ENCODE results near the gene METAP1D. TPM values are rescaled to one million over a fixed set of nuclear protein-coding genes. Genes with fewer than 3 reads are reported as not detected.

The METAP1D gene
- total RNA-seq, 1 experiment from 2014 or later: 4.7 TPM

DNA sequence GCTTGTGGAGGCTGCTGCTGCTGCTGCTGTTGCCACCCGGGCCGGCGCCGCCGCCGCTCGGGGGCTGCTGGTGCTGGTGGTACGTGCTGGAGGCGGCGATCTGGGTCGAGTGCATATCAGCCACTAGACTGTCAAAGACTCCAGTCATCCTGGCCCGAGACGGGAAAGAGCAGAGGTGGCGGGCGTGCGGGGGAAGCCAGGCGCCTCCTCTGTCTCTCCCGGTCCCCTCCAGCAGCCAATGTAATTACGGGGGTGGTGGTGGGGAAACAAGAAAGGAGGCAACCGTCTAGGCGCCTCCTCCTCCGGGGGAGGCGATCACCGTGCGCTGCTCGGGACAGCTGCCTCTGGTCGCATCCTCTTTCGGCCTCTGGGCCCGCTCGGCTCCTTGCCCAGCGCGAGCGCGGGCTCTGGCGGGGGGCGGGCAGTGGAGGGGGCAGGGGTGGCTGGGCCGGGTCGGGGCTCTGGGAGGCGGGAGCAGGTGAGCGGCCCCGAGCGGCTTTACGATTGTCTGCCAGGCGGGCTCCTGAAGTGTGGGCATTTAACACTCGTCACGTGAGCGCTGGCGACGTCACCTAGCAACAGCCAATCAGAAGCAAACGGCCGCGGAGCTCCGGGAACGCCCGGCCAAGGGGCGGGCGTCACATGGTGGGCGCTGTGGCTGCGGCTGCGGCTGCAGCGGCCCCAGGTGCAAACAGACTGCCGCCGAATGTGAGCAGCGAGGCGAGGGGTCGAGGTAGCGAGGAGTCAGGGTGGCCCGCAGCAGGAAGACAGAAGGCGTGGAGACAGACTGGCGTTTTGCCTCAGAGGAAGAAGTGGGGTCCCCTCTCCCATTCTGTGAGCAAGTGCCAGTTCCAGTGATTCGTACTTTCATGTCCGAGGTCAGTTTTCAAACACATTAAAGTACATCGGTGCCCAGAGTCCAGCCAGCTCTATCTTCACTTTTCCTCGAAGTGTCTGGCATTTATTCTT, 102.9 kb downstream of the METAP1D start, which contains the start of gene DLX2 (continued):
- TF ChIP-seq, protein P1, sequence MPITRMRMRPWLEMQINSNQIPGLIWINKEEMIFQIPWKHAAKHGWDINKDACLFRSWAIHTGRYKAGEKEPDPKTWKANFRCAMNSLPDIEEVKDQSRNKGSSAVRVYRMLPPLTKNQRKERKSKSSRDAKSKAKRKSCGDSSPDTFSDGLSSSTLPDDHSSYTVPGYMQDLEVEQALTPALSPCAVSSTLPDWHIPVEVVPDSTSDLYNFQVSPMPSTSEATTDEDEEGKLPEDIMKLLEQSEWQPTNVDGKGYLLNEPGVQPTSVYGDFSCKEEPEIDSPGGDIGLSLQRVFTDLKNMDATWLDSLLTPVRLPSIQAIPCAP (CRISPR knock-in tag; IDR thresholded peaks at IDR 0.05): 0 out of 2 replicates have a peak, but pooled peaks have one; percentile 70
- TF ChIP-seq NR3C1 (CRISPR knock-in tag; conservative IDR thresholded peaks at IDR 0.05; ENCODE audit: low read depth) (no peak), TP53 (CRISPR knock-in tag; IDR thresholded peaks at IDR 0.05) (0 out of 2 replicates have a peak, but pooled peaks have one; percentile 58), ELF4 (CRISPR knock-in tag; IDR thresholded peaks at IDR 0.05; ENCODE audit: low read depth) (no peak), GTF2I (CRISPR knock-in tag; conservative IDR thresholded peaks at IDR 0.05) (no peak), ZNF219 (CRISPR knock-in tag; IDR thresholded peaks at IDR 0.05; ENCODE audit: borderline replicate concordance) (no peak), MXD4 (CRISPR knock-in tag; IDR thresholded peaks at IDR 0.05; ENCODE audit: borderline replicate concordance) (no peak), ATF6 (CRISPR knock-in tag; IDR thresholded peaks at IDR 0.05) (no peak), ZNF671 (CRISPR knock-in tag; IDR thresholded peaks at IDR 0.05) (no peak), TCF7 (CRISPR knock-in tag; IDR thresholded peaks at IDR 0.05; ENCODE audit: low read depth) (no peak), ZMAT4 (CRISPR knock-in tag; IDR thresholded peaks at IDR 0.05) (no peak), ZNF121 (CRISPR knock-in tag; IDR thresholded peaks at IDR 0.05) (0 out of 2 replicates have a peak, but pooled peaks have one; percentile 26), E2F5 (CRISPR knock-in tag; IDR thresholded peaks at IDR 0.05) (peak; percentile 71; the same call in 1 of the 2 replicates), FOXJ3 (CRISPR knock-in tag; IDR thresholded peaks at IDR 0.05; ENCODE audit: borderline replicate concordance) (no peak), ZNF416 (CRISPR knock-in tag; IDR thresholded peaks at IDR 0.05) (no peak), NR1H2 (CRISPR knock-in tag; IDR thresholded peaks at IDR 0.05) (no peak), KAT7 (CRISPR knock-in tag; IDR thresholded peaks at IDR 0.05; ENCODE audit: borderline replicate concordance) (no peak), FOXP4 (CRISPR knock-in tag; IDR thresholded peaks at IDR 0.05) (peak; percentile 62; the same call in 1 of the 2 replicates), ATF3 (CRISPR knock-in tag; conservative IDR thresholded peaks at IDR 0.05) (no peak), TEAD1 (CRISPR knock-in tag; IDR thresholded peaks at IDR 0.05) (peak; percentile 65), ZNF263 (CRISPR knock-in tag; IDR thresholded peaks at IDR 0.05; ENCODE audit: low read depth) (no peak), CREB1 (CRISPR knock-in tag; IDR thresholded peaks at IDR 0.05) (peak; percentile 56; the same call in 1 of the 2 replicates), GRHL2 (CRISPR knock-in tag; IDR thresholded peaks at IDR 0.05; ENCODE audit: insufficient replicate concordance, severe bottlenecking) (no peak), CBFB (CRISPR knock-in tag; IDR thresholded peaks at IDR 0.05; ENCODE audit: low read depth) (no peak)
- TF ChIP-seq, protein P2, sequence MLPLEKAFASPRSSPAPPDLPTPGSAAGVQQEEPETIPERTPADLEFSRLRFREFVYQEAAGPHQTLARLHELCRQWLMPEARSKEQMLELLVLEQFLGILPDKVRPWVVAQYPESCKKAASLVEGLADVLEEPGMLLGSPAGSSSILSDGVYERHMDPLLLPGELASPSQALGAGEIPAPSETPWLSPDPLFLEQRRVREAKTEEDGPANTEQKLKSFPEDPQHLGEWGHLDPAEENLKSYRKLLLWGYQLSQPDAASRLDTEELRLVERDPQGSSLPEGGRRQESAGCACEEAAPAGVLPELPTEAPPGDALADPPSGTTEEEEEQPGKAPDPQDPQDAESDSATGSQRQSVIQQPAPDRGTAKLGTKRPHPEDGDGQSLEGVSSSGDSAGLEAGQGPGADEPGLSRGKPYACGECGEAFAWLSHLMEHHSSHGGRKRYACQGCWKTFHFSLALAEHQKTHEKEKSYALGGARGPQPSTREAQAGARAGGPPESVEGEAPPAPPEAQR (CRISPR knock-in tag; IDR thresholded peaks at IDR 0.05): no peak
- TF ChIP-seq, protein P3, sequence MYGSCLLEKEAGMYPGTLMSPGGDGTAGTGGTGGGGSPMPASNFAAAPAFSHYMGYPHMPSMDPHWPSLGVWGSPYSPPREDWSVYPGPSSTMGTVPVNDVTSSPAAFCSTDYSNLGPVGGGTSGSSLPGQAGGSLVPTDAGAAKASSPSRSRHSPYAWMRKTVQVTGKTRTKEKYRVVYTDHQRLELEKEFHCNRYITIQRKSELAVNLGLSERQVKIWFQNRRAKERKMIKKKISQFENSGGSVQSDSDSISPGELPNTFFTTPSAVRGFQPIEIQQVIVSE (CRISPR knock-in tag; IDR thresholded peaks at IDR 0.05; ENCODE audit: borderline replicate concordance): no peak
- TF ChIP-seq, protein P4, sequence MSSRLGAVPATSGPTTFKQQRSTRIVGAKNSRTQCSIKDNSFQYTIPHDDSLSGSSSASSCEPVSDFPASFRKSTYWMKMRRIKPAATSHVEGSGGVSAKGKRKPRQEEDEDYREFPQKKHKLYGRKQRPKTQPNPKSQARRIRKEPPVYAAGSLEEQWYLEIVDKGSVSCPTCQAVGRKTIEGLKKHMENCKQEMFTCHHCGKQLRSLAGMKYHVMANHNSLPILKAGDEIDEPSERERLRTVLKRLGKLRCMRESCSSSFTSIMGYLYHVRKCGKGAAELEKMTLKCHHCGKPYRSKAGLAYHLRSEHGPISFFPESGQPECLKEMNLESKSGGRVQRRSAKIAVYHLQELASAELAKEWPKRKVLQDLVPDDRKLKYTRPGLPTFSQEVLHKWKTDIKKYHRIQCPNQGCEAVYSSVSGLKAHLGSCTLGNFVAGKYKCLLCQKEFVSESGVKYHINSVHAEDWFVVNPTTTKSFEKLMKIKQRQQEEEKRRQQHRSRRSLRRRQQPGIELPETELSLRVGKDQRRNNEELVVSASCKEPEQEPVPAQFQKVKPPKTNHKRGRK (CRISPR knock-in tag; IDR thresholded peaks at IDR 0.05; ENCODE audit: borderline replicate concordance): no peak

All from WTC11 (cell line).